Duodenal mucosa (tissue), 2 donors: ENCODE data around the gene MGAT5B.

Experiments
- H3K27ac ChIP-seq: one replicate; pipeline ENCODE4 v1.7.0; 2013; ENCODE audit warnings: low read depth, low read length
- H3K27me3 ChIP-seq, 2 donors: one replicate each; pipeline ENCODE4 v1.7.0; 2013; ENCODE audit warnings: low read length in 2 of 2, control low read depth in 1 of 2; ENCODE audit not compliant: insufficient read depth in 2 of 2, control insufficient read depth in 1 of 2
- H3K36me3 ChIP-seq, 2 donors: one replicate each; pipeline ENCODE4 v1.7.0; 2013; ENCODE audit warnings: low read length in 2 of 2, control low read depth in 1 of 2; ENCODE audit not compliant: insufficient read depth in 2 of 2, control insufficient read depth in 1 of 2
- H3K4me1 ChIP-seq, 2 donors: one replicate each; pipeline ENCODE4 v1.7.0; 2013; ENCODE audit warnings: low read length in 2 of 2, control low read depth in 1 of 2; ENCODE audit not compliant: insufficient read depth in 2 of 2, control insufficient read depth in 1 of 2
- H3K4me3 ChIP-seq, 2 donors: one replicate each; pipeline ENCODE4 v1.7.0; 2013; ENCODE audit warnings: low read length in 2 of 2, low read depth in 1 of 2
- H3K9ac ChIP-seq, 2 donors: one replicate each; pipeline ENCODE4 v1.7.0; 2013; ENCODE audit warnings: low read length in 2 of 2, low read depth in 1 of 2
- H3K9me3 ChIP-seq, 2 donors: one replicate each; pipeline ENCODE4 v1.7.0; 2013; ENCODE audit warnings: low read length in 2 of 2, control low read depth in 1 of 2; ENCODE audit not compliant: control insufficient read depth in 1 of 2

Gene MGAT5B

DNA sequence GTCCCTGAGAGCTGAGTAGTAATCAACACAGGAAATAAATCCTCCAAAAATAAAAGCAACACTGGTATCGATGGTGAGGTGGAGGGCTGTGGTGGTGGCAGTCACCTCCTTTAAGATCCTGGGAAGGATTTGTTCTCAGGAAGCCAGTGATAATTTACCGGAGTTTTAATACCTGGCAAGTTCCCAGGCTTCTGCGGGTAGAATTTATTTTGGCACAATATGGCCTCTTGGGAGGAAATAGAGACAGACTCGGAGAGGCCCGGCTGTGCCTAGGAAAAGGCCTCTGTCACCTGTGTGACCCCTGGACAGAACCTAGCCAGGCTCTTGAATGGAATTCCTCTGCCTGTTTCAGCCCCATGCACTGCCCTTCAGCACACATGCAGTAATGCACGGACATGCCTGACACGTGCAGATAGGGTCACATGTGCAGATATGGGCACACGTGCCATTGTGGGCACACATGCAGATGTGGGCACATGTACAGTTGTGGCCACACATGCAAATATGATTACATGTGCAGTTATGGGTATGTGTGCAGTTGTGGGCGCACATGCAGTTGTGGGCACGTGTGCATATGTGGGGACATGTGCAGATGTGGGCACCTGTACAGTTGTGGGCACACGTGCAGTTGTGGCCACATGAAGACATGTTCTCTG is 33.5 kb downstream of the MGAT5B start:
- Histone ChIP-seq H3K9me3 (no peaks in the 10 kb centered on the region), H3K9ac (no peak overlapping the region), H3K27ac (no peak overlapping the region), H3K36me3 (no peaks in the 10 kb centered on the region), H3K4me1 (no peaks in the 10 kb centered on the region), H3K27me3 (no peaks in the 10 kb centered on the region), H3K4me3 (no peak overlapping the region)

- H3K9me3 ChIP-seq = no peaks in the 10 kb centered on the region
- no peaks in the 10 kb centered on the region for H3K27me3 ChIP-seq
- no peaks in the 10 kb centered on the region for H3K36me3 ChIP-seq
- no peaks in the 10 kb centered on the region for H3K4me1 ChIP-seq
- H3K27ac ChIP-seq = no peak overlapping the region
- no peak overlapping the region for H3K4me3 ChIP-seq
- no peak overlapping the region for H3K9ac ChIP-seq
Measured at GRCh38 chr17:76902476-76902875, 34.3 kb downstream of the MGAT5B start.

- no peak overlapping the region for H3K4me3 ChIP-seq
- H3K4me1 ChIP-seq = no peaks in the 10 kb centered on the region
- H3K9ac ChIP-seq = no peak overlapping the region
- no peak overlapping the region for H3K27ac ChIP-seq
- no peaks in the 10 kb centered on the region for H3K9me3 ChIP-seq
- no peaks in the 10 kb centered on the region for H3K36me3 ChIP-seq
- no peaks in the 10 kb centered on the region for H3K27me3 ChIP-seq
Measured at GRCh38 chr17:76903631-76904030, 35.4 kb downstream of the MGAT5B start.

DNA sequence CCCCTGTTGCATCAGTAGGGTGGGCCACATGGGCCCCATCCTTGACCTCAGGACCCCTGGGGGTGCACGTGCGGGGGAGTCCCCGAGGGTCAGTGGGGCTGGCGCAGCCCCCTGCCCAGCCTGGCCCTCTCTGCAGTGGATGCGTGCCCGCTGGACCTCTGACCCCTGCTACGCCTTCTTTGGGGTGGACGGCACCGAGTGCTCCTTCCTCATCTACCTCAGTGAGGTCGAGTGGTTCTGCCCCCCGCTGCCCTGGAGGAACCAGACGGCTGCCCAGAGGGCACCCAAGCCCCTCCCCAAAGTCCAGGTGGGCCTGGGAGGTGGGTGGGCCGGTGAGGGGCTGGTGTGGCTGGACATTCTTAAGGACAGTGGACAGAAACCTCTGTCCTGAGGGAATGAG is 35.9 kb downstream of the MGAT5B start:
- H3K36me3 ChIP-seq = no peaks in the 10 kb centered on the region
- no peak overlapping the region for H3K9ac ChIP-seq

GRCh38 chr17:76905036-76905435 is 36.8 kb downstream of the MGAT5B start:
- Histone ChIP-seq H3K9me3 (no peaks in the 10 kb centered on the region), H3K4me1 (no peaks in the 10 kb centered on the region), H3K9ac (no peak overlapping the region), H3K27ac (no peak overlapping the region), H3K36me3 (no peaks in the 10 kb centered on the region), H3K27me3 (peaks cover 0 to 5% of the 10 kb centered on the region in 2 donors), H3K4me3 (no peak overlapping the region)

More for the DNA sequence above, 35.9 kb downstream of the MGAT5B start:
- no peaks in the 10 kb centered on the region for H3K9me3 ChIP-seq
- H3K4me3 ChIP-seq = no peak overlapping the region
- no peaks in the 10 kb centered on the region for H3K4me1 ChIP-seq
- H3K27me3 ChIP-seq = no peaks in the 10 kb centered on the region
- no peak overlapping the region for H3K27ac ChIP-seq

GRCh38 chr17:76905836-76906235 is 37.6 kb downstream of the MGAT5B start:
- Histone ChIP-seq H3K4me3 (no peak overlapping the region), H3K27me3 (peaks cover 0 to 5% of the 10 kb centered on the region in 2 donors), H3K4me1 (no peaks in the 10 kb centered on the region), H3K9me3 (no peaks in the 10 kb centered on the region), H3K36me3 (no peaks in the 10 kb centered on the region), H3K27ac (no peak overlapping the region), H3K9ac (no peak overlapping the region)

DNA sequence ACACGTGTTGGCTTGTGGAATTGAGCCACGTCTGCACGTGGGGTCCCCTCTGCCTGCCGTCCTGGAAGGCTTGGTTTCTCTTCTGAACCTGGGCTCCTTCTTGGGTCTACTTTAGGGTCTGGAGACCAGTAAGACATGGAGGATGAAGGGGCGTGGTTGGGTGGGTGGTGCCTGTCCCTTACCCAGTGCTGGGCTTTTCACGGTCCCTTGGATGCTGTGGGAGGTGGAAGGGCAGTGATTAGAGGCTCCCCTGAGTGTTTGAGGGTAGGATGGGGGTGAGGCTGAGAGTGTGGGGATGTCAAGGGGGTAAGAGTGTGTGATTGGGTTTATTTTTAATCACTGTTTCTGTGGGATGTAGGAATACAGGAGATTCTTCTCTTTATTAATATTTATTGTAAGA is 38.3 kb downstream of the MGAT5B start:
- Histone ChIP-seq H3K27me3 (peaks cover 0 to 5% of the 10 kb centered on the region in 2 donors), H3K27ac (no peak overlapping the region), H3K9ac (no peak overlapping the region), H3K4me3 (no peak overlapping the region), H3K4me1 (no peaks in the 10 kb centered on the region), H3K9me3 (no peaks in the 10 kb centered on the region), H3K36me3 (no peaks in the 10 kb centered on the region)

DNA sequence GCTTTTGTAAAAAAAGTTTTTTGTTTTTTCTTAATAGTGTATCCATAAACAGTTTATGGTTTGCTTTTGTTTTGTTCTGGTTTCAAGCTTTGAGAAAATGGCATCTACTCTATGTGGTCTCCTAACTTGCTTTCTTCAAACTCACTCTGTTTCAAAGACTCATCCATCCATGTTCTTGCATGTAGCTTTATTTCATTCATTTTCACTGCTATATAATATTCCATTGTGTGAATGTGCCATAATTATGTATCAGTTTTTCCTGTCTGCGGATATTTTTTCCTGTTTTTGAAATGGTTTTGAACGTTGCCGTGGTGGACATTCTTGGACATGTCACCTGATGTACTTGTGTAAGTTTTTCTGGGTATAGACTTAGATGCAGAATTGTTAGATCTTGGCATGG is 39.1 kb downstream of the MGAT5B start:
- H3K9ac ChIP-seq = no peak overlapping the region
- H3K9me3 ChIP-seq = no peaks in the 10 kb centered on the region
- no peak overlapping the region for H3K27ac ChIP-seq
- no peaks in the 10 kb centered on the region for H3K4me1 ChIP-seq
- no peak overlapping the region for H3K4me3 ChIP-seq
- no peaks in the 10 kb centered on the region for H3K36me3 ChIP-seq
- H3K27me3 ChIP-seq = peaks cover 0 to 5% of the 10 kb centered on the region in 2 donors

GRCh38 chr17:76909971-76910760 is 42.0 kb downstream of the MGAT5B start:
- Histone ChIP-seq H3K36me3 (no peaks in the 10 kb centered on the region), H3K4me3 (no peak overlapping the region)

GRCh38 chr17:76911299-76912017 is 43.3 kb downstream of the MGAT5B start:
- H3K27ac ChIP-seq = no peak overlapping the region
- H3K27me3 ChIP-seq = peaks cover 2 to 5% of the 10 kb centered on the region in 2 donors
- H3K9me3 ChIP-seq = no peaks in the 10 kb centered on the region
- H3K36me3 ChIP-seq = no peaks in the 10 kb centered on the region
- H3K4me1 ChIP-seq = no peaks in the 10 kb centered on the region
- H3K9ac ChIP-seq = no peak overlapping the region
- H3K4me3 ChIP-seq = no peak overlapping the region

More at GRCh38 chr17:76909971-76910760, 42.0 kb downstream of the MGAT5B start:
- H3K9me3 ChIP-seq = no peaks in the 10 kb centered on the region
- H3K9ac ChIP-seq = no peak overlapping the region
- no peak overlapping the region for H3K27ac ChIP-seq
- H3K4me1 ChIP-seq = no peaks in the 10 kb centered on the region
- peaks cover 2 to 5% of the 10 kb centered on the region in 2 donors for H3K27me3 ChIP-seq
